Measurements from ENCODE around the gene FBXO39.

Gene FBXO39

DNA sequence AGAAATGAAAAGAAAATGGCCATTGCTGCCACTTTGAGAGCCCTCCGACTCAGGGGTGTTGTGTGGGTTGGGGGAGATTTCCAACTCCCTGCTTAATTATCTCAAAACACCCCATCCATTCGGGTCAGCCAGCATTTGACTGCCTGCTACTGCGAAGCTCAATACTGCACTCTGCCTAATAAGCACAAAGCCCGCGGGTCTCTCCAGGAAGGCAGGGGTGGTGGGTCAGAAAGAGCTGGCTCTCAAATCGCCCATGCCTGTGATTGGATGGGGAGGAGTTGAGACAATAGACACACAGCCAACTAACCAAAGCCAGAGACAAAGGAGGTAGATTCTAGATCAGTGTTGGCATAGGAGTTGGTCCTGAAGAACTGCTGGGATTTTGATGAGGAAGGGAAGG is 22.5 kb upstream of the FBXO39 start:
- TF ChIP-seq, protein P1, sequence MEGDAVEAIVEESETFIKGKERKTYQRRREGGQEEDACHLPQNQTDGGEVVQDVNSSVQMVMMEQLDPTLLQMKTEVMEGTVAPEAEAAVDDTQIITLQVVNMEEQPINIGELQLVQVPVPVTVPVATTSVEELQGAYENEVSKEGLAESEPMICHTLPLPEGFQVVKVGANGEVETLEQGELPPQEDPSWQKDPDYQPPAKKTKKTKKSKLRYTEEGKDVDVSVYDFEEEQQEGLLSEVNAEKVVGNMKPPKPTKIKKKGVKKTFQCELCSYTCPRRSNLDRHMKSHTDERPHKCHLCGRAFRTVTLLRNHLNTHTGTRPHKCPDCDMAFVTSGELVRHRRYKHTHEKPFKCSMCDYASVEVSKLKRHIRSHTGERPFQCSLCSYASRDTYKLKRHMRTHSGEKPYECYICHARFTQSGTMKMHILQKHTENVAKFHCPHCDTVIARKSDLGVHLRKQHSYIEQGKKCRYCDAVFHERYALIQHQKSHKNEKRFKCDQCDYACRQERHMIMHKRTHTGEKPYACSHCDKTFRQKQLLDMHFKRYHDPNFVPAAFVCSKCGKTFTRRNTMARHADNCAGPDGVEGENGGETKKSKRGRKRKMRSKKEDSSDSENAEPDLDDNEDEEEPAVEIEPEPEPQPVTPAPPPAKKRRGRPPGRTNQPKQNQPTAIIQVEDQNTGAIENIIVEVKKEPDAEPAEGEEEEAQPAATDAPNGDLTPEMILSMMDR (conservative IDR thresholded peaks at IDR 0.05; ENCODE audit: low read depth, low read length), result no peak
- DNase-seq (ENCODE audit: low read depth), result peak; percentile 14
- H3K4me3 ChIP-seq (ENCODE audit: low read depth, low read length), result no peak overlapping the region

DNA sequence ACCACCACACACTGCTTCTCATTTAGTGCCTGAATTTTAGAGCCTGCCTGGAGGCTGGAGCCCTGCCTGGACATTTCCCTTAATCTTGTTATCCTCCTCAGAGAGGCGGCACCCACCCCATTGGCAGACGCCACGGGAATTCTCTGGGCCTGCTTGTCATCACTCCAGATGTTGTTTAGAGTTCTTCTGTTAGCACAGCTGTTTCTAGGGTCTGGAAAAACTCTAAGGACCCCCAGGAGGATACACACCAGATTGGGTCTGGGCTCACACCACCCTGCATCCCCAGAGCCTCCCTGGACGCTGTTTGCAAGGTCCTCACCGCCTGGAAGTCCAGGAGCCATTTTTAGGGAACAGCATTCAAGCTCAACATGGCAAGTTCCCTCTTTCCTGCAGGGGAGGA is 20.7 kb upstream of the FBXO39 start:
- TF ChIP-seq, protein P1 (conservative IDR thresholded peaks at IDR 0.05; ENCODE audit: low read depth, low read length), result no peak
- peak; percentile 47 for DNase-seq (ENCODE audit: low read depth)
- peak overlapping the region; percentile 64 for H3K4me3 ChIP-seq (ENCODE audit: low read depth, low read length)

DNA sequence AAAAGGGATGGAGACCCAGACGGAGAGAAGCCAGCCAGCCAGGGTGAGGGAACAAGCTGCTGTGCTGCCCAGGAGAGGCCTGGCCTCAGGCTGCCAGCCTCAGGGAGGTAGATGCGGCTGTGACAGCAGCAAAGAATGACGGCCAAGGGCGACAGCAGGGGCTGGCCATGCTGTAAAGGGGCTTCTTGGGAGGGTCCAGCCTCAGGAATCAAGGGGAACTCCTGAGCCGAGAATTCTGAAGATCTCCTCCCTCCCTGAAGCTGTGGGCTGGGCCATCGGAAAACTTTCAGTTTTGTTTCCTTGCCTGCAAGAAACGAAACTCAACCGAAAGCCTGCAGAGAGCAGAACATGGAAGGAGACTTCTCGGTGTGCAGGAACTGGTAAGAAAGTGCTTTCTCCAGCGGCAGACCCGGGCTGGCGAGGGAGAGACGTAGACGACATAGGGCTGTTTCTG is 20.3 kb upstream of the FBXO39 start, which contains the start of gene XAF1:
Gene XAF1 (plus strand): TSS at position 316 of the 454 bp plus-strand sequence. CDS start 33 bp downstream, at position 349.
- peak; percentile 87 for DNase-seq (ENCODE audit: low read depth)
- TF ChIP-seq, protein P1 (conservative IDR thresholded peaks at IDR 0.05; ENCODE audit: low read depth, low read length), result no peak
- H3K4me3 ChIP-seq (ENCODE audit: low read depth, low read length), result peak within 1 kb of the TSS; percentile 64

DNA sequence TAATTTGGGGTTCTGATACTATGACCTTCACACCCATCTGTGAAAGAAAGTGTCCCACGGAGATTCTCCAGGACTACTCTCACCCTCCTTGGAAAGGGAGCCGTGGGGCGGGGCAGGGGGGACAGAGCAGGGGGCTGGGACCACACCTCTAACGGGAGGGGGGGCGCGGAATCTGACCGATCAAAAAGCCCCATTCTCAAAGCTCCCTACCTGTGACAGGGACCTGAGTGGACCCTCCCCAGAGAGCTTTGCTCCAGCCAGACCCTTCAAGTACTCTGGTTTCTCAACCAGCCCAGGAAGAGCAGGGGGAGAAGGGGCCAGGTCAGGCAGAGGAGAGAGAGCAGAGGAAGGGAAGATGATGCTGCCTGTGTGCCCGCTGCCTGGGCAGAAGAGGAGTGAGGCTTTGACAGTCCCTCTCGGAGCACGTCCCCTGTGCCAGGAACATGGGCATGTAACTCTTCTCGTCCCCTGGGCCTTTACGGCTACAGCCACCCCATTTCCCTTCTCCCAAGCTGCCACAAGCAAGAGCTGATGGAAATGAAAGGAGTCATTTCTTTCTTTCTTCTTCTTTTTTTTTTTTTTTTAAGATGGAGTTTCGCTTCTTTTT is 19.5 kb upstream of the FBXO39 start:
- peak overlapping the region; percentile 64 for H3K4me3 ChIP-seq (ENCODE audit: low read depth, low read length)
- no peak for DNase-seq (ENCODE audit: low read depth)
- TF ChIP-seq, protein P1 (conservative IDR thresholded peaks at IDR 0.05; ENCODE audit: low read depth, low read length), result no peak

DNA sequence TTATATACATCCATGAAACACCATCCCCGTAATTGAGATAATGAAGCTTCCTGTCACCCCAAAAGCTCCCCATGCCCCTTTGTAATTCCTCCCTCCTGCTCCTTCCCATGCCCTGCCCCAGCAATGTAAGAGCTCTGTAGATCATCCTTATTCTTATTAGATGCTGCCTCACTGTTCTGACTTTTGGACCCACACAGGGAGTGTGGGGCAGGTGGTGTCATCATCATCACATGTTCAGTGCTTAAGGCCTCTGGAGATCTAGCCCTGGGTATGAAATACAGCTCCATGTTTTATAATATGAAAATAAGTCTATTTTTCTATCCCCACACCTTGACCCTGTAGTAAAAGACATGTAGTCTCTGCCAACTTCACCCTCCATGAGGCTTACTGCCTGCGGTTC is 18.3 kb upstream of the FBXO39 start:
- no peak overlapping the region for H3K4me3 ChIP-seq (ENCODE audit: low read depth, low read length)
- DNase-seq (ENCODE audit: low read depth), result no peak
- TF ChIP-seq, protein P1 (conservative IDR thresholded peaks at IDR 0.05; ENCODE audit: low read depth, low read length), result no peak

DNA sequence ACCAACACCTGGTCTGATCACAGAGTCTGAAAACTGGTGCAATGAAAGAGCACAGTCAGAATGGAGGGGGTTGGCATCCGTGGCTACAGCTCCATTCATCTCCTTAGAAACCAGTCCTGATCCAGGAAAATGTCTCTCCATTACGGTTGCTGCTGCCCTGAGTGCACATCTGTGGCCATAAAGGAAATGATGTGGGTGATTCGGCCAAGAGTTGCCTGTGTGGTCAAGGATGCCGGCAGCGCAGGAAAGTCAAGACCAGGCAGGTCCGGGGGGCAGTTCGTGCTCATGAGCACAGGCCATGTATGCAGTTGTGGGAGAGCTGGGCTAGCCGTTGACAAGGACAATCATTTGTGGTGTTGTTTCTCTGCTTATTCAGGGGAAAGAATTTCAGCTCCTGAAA is 14.2 kb upstream of the FBXO39 start:
- DNase-seq (ENCODE audit: low read depth), result no peak
- H3K4me3 ChIP-seq (ENCODE audit: low read depth, low read length), result no peak overlapping the region
- TF ChIP-seq, protein P1 (conservative IDR thresholded peaks at IDR 0.05; ENCODE audit: low read depth, low read length), result no peak

DNA sequence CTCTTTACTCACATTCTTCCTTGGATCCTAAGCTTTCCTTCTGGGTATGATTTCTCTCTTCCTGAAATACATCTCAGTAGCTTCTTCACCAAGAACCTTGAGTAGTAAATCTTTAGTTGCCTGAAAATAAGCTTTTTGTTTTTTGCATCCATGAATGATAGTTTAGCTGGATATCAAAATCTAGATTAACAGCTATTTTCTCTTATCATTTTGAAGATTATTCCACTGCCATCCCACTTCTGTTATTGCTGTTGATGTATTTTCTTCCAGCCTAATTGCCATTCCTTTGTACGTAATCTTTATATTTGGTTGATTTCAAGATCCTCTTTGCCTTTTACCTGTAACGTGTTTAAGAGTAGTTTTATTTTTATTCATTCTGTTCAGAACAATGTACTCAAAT is 7.6 kb upstream of the FBXO39 start:
- TF ChIP-seq, protein P1 (conservative IDR thresholded peaks at IDR 0.05; ENCODE audit: low read depth, low read length), result no peak
- no peak overlapping the region for H3K4me3 ChIP-seq (ENCODE audit: low read depth, low read length)
- DNase-seq (ENCODE audit: low read depth), result no peak

All from choroid plexus epithelial cell (primary cell).